Endothelial cell of umbilical vein (primary cell): Measurements from ENCODE around the gene SLC39A9. TPM values are rescaled to one million over a fixed set of nuclear protein-coding genes. Genes with fewer than 3 reads are reported as not detected.

Experiments used
- BruUV-seq: library from RNA; stranded (reverse); fragments of 400-500 nt; replicated peaks from 2 replicates; lab custom pipeline; 2021; lab: Mats Ljungman, UMichigan
- CTCF ChIA-PET: fragments of 300-600, 350-600 bp; sonication (Branson Sonifier 250); formaldehyde crosslinking; loops from one replicate; lab custom pipeline; 2021; ENCODE audit warnings: antibody characterized with exemption, inconsistent platforms; lab: Charles Lee
- POLR2A ChIA-PET: fragments of 300-600, 350-600 bp; sonication (Branson Sonifier 250); formaldehyde crosslinking; loops from one replicate; lab custom pipeline; 2021; ENCODE audit warnings: antibody characterized with exemption, inconsistent platforms; lab: Charles Lee
- DNase-seq: peaks from one replicate; pipeline ENCODE4 v3.0.0-alpha.2; 2011; ENCODE audit warnings: low read depth, low spot score
- FAIRE-seq: peaks from 2 replicates; lab custom pipeline; 2011; peaks lifted over from hg19 to GRCh38; lab: Jason Lieb, UNC
- H2AFZ ChIP-seq: 2 replicates; pipeline ENCODE4 v1.6.0; 2012; ENCODE audit warnings: low read depth, low read length, control low read depth, inconsistent platforms
- H3K27ac ChIP-seq: 2 replicates; pipeline ENCODE4 v1.5.1; 2011; ENCODE audit warnings: low read depth, mild to moderate bottlenecking, control low read depth, low read length, moderate library complexity; ENCODE audit not compliant: insufficient read depth
- H3K27me3 ChIP-seq, 2 experiments: 2 replicates each; pipeline versions ENCODE4 v1.6.0 to v1.6.1; 2011; ENCODE audit warnings: low read length in 2 of 2, mixed read lengths in 1 of 2; ENCODE audit not compliant: control insufficient read depth in 2 of 2, insufficient read depth in 2 of 2
- H3K36me3 ChIP-seq, 2 experiments: 2 replicates in 1 of 2; 3 replicates in 1 of 2; pipeline ENCODE4 v1.5.1; 2011; ENCODE audit warnings: low read length in 2 of 2, mild to moderate bottlenecking in 1 of 2, moderate library complexity in 1 of 2; ENCODE audit not compliant: control insufficient read depth in 2 of 2, insufficient read depth in 2 of 2; ENCODE audit errors: extremely low read depth in 1 of 2
- H3K4me1 ChIP-seq: 3 replicates; pipeline ENCODE4 v1.5.1; 2011; ENCODE audit warnings: mild to moderate bottlenecking, low read length; ENCODE audit not compliant: control insufficient read depth, insufficient read depth; ENCODE audit errors: extremely low read depth
- H3K4me2 ChIP-seq: 2 replicates; pipeline ENCODE4 v1.6.1; 2011; ENCODE audit warnings: low read length, control low read depth, mixed read lengths; ENCODE audit not compliant: insufficient read depth
- H3K4me3 ChIP-seq, 3 experiments: fragments of 200-600 bp in 1 of 3; sonication (generic), shearing (Covaris generic) in 1 of 3; replicated peaks in 1 of 3; 2 replicates each; pipeline ENCODE4 v1.5.1; 2011 to 2016; ENCODE audit warnings: control low read depth in 3 of 3, low read length in 3 of 3, mild to moderate bottlenecking in 2 of 3, inconsistent platforms in 1 of 3, low read depth in 1 of 3, moderate library complexity in 1 of 3; ENCODE audit not compliant: insufficient read depth in 1 of 3
- H3K79me2 ChIP-seq: 2 replicates; pipeline ENCODE4 v1.6.0; 2012; ENCODE audit warnings: low read length, inconsistent platforms; ENCODE audit not compliant: control insufficient read depth, insufficient read depth
- H3K9ac ChIP-seq: replicated peaks from 2 replicates; pipeline ENCODE3; 2011; ENCODE audit warnings: low read length, control low read depth; ENCODE audit not compliant: insufficient read depth; ENCODE audit errors: extremely low read depth
- H3K9me1 ChIP-seq: replicated peaks from 3 replicates; pipeline ENCODE4 v1.6.0; 2011; ENCODE audit warnings: mild to moderate bottlenecking, low read length; ENCODE audit not compliant: control insufficient read depth, insufficient read depth; ENCODE audit errors: extremely low read depth
- H3K9me3 ChIP-seq: replicated peaks from 2 replicates; pipeline ENCODE4 v1.5.1; 2012; ENCODE audit warnings: low read length, inconsistent platforms; ENCODE audit not compliant: control insufficient read depth, insufficient read depth
- H4K20me1 ChIP-seq: replicated peaks from 2 replicates; pipeline ENCODE3; 2011; ENCODE audit warnings: mild to moderate bottlenecking, low read length; ENCODE audit not compliant: control insufficient read depth, insufficient read depth; ENCODE audit errors: extremely low read depth
- EZH2 ChIP-seq: IDR thresholded peaks from 2 replicates; pipeline ENCODE4 v1.6.1; 2012; ENCODE audit warnings: borderline replicate concordance, low read depth, mild to moderate bottlenecking, moderate library complexity, low read length, inconsistent platforms; ENCODE audit not compliant: severe bottlenecking
- FOS ChIP-seq: IDR thresholded peaks from 2 replicates; pipeline ENCODE4 v1.6.1; 2011; ENCODE audit warnings: mild to moderate bottlenecking, low read length, moderate library complexity, borderline replicate concordance; ENCODE audit not compliant: insufficient read depth
- GATA2 ChIP-seq: IDR thresholded peaks from 2 replicates; pipeline ENCODE4 v1.7.0; 2011; ENCODE audit warnings: low read depth, mild to moderate bottlenecking, moderate library complexity, mixed read lengths, low read length; ENCODE audit not compliant: insufficient read length, insufficient read depth
- JUN ChIP-seq: IDR thresholded peaks from 2 replicates; pipeline ENCODE4 v1.6.1; 2011; ENCODE audit warnings: borderline replicate concordance, low read depth; ENCODE audit not compliant: insufficient read length, insufficient read depth
- MYC ChIP-seq: IDR thresholded peaks from one replicate; pipeline ENCODE4 v1.6.1; 2011; ENCODE audit warnings: mild to moderate bottlenecking, low read depth, low read length
- POLR2A ChIP-seq: IDR thresholded peaks from 2 replicates; pipeline ENCODE4 v1.6.1; 2012; ENCODE audit warnings: low read depth, mild to moderate bottlenecking, control low read depth, low read length
- POLR2AphosphoS5 ChIP-seq: IDR thresholded peaks from 2 replicates; pipeline ENCODE4 v1.6.1; 2012; ENCODE audit warnings: low read depth, mild to moderate bottlenecking, control low read depth, low read length, moderate library complexity; ENCODE audit not compliant: insufficient read depth
- dilution Hi-C: fragments of 300-500 bp; cut with MboI; formaldehyde crosslinking; loops from one replicate; pipeline ENCODE4 v1.15.0; 2019; ENCODE audit warnings: low sequenced_read_pairs; ENCODE audit not compliant: extremely low pct_ligation_motif_present
- intact Hi-C: fragments of 100-400 bp; cut with micrococcal nuclease; formaldehyde crosslinking; loops from one replicate; pipeline ENCODE4 v1.10.0; 2022
- polyA plus RNA-seq, 4 experiments: library from polyadenylated mRNA; depleted of rRNA in 3 of 4; stranded (reverse) in 3 of 4; unstranded in 1 of 4; fragments of >200 nt; gene quantifications; 2 replicates each; pipeline versions ENCODE4 v1.2.1 to v1.2.3, GENCODE V29; 2011 to 2012; ENCODE audit warnings: missing spikeins in 1 of 4
- total RNA-seq: library from RNA; stranded (reverse); gene quantifications from 2 replicates; pipeline ENCODE4 v1.2.3, GENCODE V29; 2021
- TF ChIP-seq, protein P1 (sequence below): IDR thresholded peaks from 2 replicates; pipeline ENCODE4 v1.6.1; 2011; ENCODE audit not compliant: insufficient read depth, insufficient read length
- TF ChIP-seq, protein P2 (sequence below), 2 donors: IDR thresholded peaks; 1 replicate in 1 of 2; 2 replicates in 1 of 2; pipeline ENCODE4 v1.5.1; 2011; ENCODE audit warnings: low read length in 2 of 2, mild to moderate bottlenecking in 2 of 2, moderate library complexity in 2 of 2, control low read depth in 1 of 2, inconsistent platforms in 1 of 2, low read depth in 1 of 2; ENCODE audit not compliant: insufficient read depth in 1 of 2; ENCODE audit errors: extremely low read depth in 1 of 2

SLC39A9 gene
- total and polyA plus RNA-seq, 2 donors (not counting 3 experiments of a cell fraction or from before 2014, with no cell fraction given): 39.8 to 55.2 TPM

DNA sequence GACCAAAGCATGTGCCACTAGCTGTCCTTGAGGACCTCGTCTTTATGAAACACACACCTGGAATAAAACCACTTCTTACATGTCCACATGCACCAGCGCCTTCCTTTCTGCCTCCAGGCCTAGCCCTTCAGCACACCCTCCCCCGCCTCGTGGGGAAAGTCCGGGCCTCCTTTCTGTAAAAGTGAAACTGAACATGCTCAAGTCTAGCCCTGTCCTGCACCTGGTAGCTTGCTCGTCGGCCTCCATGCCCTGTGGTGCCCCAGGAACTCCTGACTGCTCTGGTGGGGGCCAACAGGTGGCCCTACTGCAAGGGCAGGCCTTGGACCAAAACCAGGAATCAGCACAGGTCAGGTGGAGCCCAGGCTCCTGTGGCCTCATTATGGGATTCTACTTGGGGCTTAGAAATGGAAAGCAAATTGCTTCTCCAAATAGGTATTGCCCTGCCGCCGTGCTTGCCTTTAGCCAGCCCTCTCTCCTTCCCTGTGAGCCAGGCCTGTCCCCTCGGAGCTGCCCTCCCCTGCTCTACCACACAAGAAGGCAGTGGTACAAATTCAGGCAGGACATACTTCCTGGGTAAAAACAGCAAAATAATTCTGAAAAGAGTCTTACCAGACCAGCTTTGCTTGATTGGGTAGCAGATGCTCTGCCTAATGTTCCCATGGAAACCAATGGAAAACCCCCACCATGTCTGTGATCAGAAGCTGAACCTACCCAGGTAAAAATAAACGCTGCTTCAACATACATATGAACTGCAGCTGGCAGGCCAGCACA is 43.9 kb upstream of the SLC39A9 start:
- no peak overlapping the region for H3K4me2 ChIP-seq
- FAIRE-seq: no peak
- no TSS peak for BruUV-seq
- ChIA-PET POLR2A (no interaction called here), CTCF (no interaction called here)
- no peaks in the 10 kb centered on the region for H4K20me1 ChIP-seq
- no peak overlapping the region for H3K9ac ChIP-seq
- H3K4me3 ChIP-seq: no peak overlapping the region
- DNase-seq: no peak
- intact Hi-C loops: no loop called here
- no peaks in the 10 kb centered on the region for H3K4me1 ChIP-seq
- H3K79me2 ChIP-seq: no peaks in the 10 kb centered on the region
- no peaks in the 10 kb centered on the region for H3K36me3 ChIP-seq
- H2AFZ ChIP-seq: no peak overlapping the region
- dilution Hi-C loops: no loop called here
- peaks cover 0 to 5% of the 10 kb centered on the region in 2 experiments for H3K27me3 ChIP-seq
- TF ChIP-seq, protein P1, sequence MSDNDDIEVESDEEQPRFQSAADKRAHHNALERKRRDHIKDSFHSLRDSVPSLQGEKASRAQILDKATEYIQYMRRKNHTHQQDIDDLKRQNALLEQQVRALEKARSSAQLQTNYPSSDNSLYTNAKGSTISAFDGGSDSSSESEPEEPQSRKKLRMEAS: no peak
- TF ChIP-seq MYC (no peak), POLR2A (no peak), GATA2 (no peak), EZH2 (no peak), POLR2AphosphoS5 (no peak), JUN (no peak), FOS (no peak)
- TF ChIP-seq, protein P2, sequence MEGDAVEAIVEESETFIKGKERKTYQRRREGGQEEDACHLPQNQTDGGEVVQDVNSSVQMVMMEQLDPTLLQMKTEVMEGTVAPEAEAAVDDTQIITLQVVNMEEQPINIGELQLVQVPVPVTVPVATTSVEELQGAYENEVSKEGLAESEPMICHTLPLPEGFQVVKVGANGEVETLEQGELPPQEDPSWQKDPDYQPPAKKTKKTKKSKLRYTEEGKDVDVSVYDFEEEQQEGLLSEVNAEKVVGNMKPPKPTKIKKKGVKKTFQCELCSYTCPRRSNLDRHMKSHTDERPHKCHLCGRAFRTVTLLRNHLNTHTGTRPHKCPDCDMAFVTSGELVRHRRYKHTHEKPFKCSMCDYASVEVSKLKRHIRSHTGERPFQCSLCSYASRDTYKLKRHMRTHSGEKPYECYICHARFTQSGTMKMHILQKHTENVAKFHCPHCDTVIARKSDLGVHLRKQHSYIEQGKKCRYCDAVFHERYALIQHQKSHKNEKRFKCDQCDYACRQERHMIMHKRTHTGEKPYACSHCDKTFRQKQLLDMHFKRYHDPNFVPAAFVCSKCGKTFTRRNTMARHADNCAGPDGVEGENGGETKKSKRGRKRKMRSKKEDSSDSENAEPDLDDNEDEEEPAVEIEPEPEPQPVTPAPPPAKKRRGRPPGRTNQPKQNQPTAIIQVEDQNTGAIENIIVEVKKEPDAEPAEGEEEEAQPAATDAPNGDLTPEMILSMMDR (IDR thresholded peaks at IDR 0.05; ENCODE audit: extremely low read depth in 1 of 2, insufficient read depth in 1 of 2, low read depth in 1 of 2, low read length in 2 of 2): no peak
- no peaks in the 10 kb centered on the region for H3K9me1 ChIP-seq
- H3K27ac ChIP-seq: no peak overlapping the region
- H3K9me3 ChIP-seq: no peaks in the 10 kb centered on the region
